Activated gamma-delta T cell treated with Interleukin-2 at 50 U/mL for 16 hours (primary cell): Measurements from ENCODE around the gene KRT78.
"Not testable (repeated sequence)": the region's sequence is repeated elsewhere in the genome, so short reads cannot be mapped to it uniquely, and the experiment has no call there.

ENCODE experiments used
- DNase-seq: peaks from one replicate; pipeline ENCODE4 v3.0.0-alpha.2; 2020

Gene KRT78

GRCh38 chr12:52871291-52872039 is 22.7 kb upstream of the KRT78 start:
- DNase-seq = no peak

- DNase-seq = peak; percentile 76
Measured at GRCh38 chr12:52870361-52871290, 21.8 kb upstream of the KRT78 start.

GRCh38 chr12:52867642-52868041 is 18.8 kb upstream of the KRT78 start:
- no peak for DNase-seq

GRCh38 chr12:52867152-52867551 is 18.4 kb upstream of the KRT78 start:
- DNase-seq = no peak

GRCh38 chr12:52865090-52865944 is 16.5 kb upstream of the KRT78 start:
- DNase-seq = no peak

GRCh38 chr12:52862023-52862422 is 13.2 kb upstream of the KRT78 start:
- DNase-seq = no peak

GRCh38 chr12:52861511-52861910 is 12.7 kb upstream of the KRT78 start:
- DNase-seq = no peak

GRCh38 chr12:52860102-52860823 is 11.5 kb upstream of the KRT78 start:
- DNase-seq = no peak

GRCh38 chr12:52857500-52857899 is 8.7 kb upstream of the KRT78 start:
- DNase-seq = no peak

GRCh38 chr12:52856787-52857186 is 8.0 kb upstream of the KRT78 start:
- no peak for DNase-seq

GRCh38 chr12:52856077-52856476 is 7.3 kb upstream of the KRT78 start:
- DNase-seq = not testable (repeated sequence)

- no peak for DNase-seq
Measured at GRCh38 chr12:52851787-52852186, 3.0 kb upstream of the KRT78 start.

- no peak for DNase-seq
Measured at GRCh38 chr12:52850681-52851080, 1.9 kb upstream of the KRT78 start.

- no peak for DNase-seq
Measured at GRCh38 chr12:52849511-52849910, 717 bp upstream of the KRT78 start.

GRCh38 chr12:52847335-52848102 is 1.3 kb downstream of the KRT78 start:
- DNase-seq = no peak

- no peak for DNase-seq
Measured at GRCh38 chr12:52846356-52846970, 2.3 kb downstream of the KRT78 start.

- DNase-seq = no peak
Measured at GRCh38 chr12:52845946-52846345, 2.8 kb downstream of the KRT78 start.

- DNase-seq = no peak
Measured at GRCh38 chr12:52844386-52844785, 4.4 kb downstream of the KRT78 start.

GRCh38 chr12:52839436-52840105 is 9.2 kb downstream of the KRT78 start:
- no peak for DNase-seq

- DNase-seq = no peak
Measured at GRCh38 chr12:52838609-52839435, 10.0 kb downstream of the KRT78 start.
